ENCODE data around the gene AKT2.
A peak's percentile ranks its signal among the peaks of the same experiment; 100 is the strongest.

AKT2 gene

GRCh38 chr19:40302224-40303011 lies 17.3 kb upstream of the AKT2 start:
- no peak for DNase-seq (ENCODE audit: extremely low read depth in 1 of 2, low read depth in 1 of 2)

GRCh38 chr19:40300668-40301067 lies 15.5 kb upstream of the AKT2 start:
- no peak for DNase-seq (ENCODE audit: extremely low read depth in 1 of 2, low read depth in 1 of 2)

GRCh38 chr19:40298026-40298425 lies 12.9 kb upstream of the AKT2 start:
- no peak for DNase-seq (ENCODE audit: extremely low read depth in 1 of 2, low read depth in 1 of 2)

GRCh38 chr19:40294560-40294959 lies 9.4 kb upstream of the AKT2 start:
- DNase-seq (ENCODE audit: extremely low read depth in 1 of 2, low read depth in 1 of 2): no peak

GRCh38 chr19:40286971-40287421 lies 1.9 kb upstream of the AKT2 start:
- no peak for DNase-seq (ENCODE audit: extremely low read depth in 1 of 2, low read depth in 1 of 2)

- DNase-seq (ENCODE audit: extremely low read depth in 1 of 2, low read depth in 1 of 2): no peak
Observed at GRCh38 chr19:40286235-40286970, 1.3 kb upstream of the AKT2 start.

GRCh38 chr19:40285353-40286234 lies 449 bp upstream of the AKT2 start:
- DNase-seq (ENCODE audit: extremely low read depth in 1 of 2, low read depth in 1 of 2): peak; percentile 92 to 98

- DNase-seq (ENCODE audit: extremely low read depth in 1 of 2, low read depth in 1 of 2): no peak
Observed at GRCh38 chr19:40284251-40284500, 969 bp downstream of the AKT2 start.

- no peak for DNase-seq (ENCODE audit: extremely low read depth in 1 of 2, low read depth in 1 of 2)
Observed at GRCh38 chr19:40283414-40284250, 1.5 kb downstream of the AKT2 start.

- no peak for DNase-seq (ENCODE audit: extremely low read depth in 1 of 2, low read depth in 1 of 2)
Observed at GRCh38 chr19:40282920-40283319, 2.2 kb downstream of the AKT2 start.

- DNase-seq (ENCODE audit: extremely low read depth in 1 of 2, low read depth in 1 of 2): no peak
Observed at GRCh38 chr19:40282209-40282580, 3.0 kb downstream of the AKT2 start.

GRCh38 chr19:40281381-40282208 lies 3.5 kb downstream of the AKT2 start:
- no peak for DNase-seq (ENCODE audit: extremely low read depth in 1 of 2, low read depth in 1 of 2)

GRCh38 chr19:40280608-40281221 lies 4.4 kb downstream of the AKT2 start:
- no peak for DNase-seq (ENCODE audit: extremely low read depth in 1 of 2, low read depth in 1 of 2)

GRCh38 chr19:40279761-40280607 lies 5.2 kb downstream of the AKT2 start:
- no peak for DNase-seq (ENCODE audit: extremely low read depth in 1 of 2, low read depth in 1 of 2)

- DNase-seq (ENCODE audit: extremely low read depth in 1 of 2, low read depth in 1 of 2): no peak
Observed at GRCh38 chr19:40279120-40279551, 6.0 kb downstream of the AKT2 start.

GRCh38 chr19:40278361-40279035 lies 6.6 kb downstream of the AKT2 start:
- no peak for DNase-seq (ENCODE audit: extremely low read depth in 1 of 2, low read depth in 1 of 2)

- DNase-seq (ENCODE audit: extremely low read depth in 1 of 2, low read depth in 1 of 2): no peak
Observed at GRCh38 chr19:40277356-40278059, 7.6 kb downstream of the AKT2 start.

Data from activated CD8-positive, alpha-beta memory T cell treated with anti-CD3 and anti-CD28 coated beads for 1 hour (primary cell).